Measurements from ENCODE around the gene CCDC197. TPM values are rescaled to one million over a fixed set of nuclear protein-coding genes. Genes with fewer than 3 reads are reported as not detected.

Gene CCDC197
- not detected for total RNA-seq

DNA sequence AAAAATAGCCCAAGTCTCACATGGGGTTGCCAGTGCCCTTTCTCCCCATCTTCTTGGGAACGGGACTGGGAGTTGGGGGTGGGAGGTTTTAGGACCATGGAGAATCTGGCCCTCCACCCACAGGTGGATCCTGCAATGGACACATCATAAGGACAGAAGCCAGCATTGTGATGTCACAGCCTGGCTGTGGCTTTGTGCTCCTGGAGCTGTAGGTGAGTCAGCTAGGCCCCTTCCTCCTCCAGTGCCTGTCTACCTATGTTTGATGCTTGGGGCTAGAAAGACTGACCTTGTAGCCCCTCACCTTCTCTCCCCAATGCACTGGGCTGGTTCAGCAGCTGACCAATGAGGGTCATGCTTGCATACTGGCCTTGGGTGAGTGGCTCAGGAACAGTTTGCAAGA lies at the start of gene CCDC197:
Gene CCDC197, plus strand, starts transcription at position 220 of the 400 bp plus-strand sequence. CDS start 831 bp downstream, outside the sequence.
- no peak for DNase-seq (ENCODE audit: low read depth in 2 of 3, low spot score in 2 of 3)

- no peak for DNase-seq (ENCODE audit: low read depth in 2 of 3, low spot score in 2 of 3)
Measured at GRCh38 chr14:93949511-93950075, 47.5 kb upstream of the CCDC197 start.

DNA sequence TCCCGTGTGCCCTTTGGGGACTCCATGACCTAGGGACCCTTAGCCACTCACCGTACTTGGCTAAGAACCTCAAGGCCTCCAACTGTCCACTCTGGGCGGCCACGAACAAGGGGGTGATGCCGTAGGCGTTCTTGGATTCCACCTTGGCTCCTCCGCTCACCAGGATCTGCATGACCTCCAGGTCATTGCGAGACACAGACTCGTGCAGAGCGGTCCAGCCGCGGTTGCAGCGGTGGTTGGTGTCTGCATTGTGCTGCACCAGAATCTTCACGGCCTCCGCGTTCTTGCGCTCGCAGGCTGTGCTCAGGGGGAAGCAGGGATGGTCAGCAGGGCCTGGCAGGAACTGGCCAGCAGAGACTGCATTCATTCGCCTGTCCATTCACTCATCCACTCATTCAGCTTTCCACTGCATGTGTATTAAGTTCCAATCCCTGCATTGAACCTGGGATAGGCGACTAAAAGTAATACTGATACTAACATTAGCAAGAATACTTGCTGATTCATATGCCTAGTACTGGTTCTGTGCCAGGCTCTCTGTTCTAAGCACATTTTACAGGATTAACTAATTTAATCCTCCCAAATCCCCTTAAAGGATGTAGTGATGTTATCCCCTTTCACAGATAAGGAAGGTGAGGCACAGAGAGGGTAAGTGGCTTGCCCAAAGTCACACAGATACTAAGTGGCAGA lies 46.0 kb upstream of the CCDC197 start:
- no peak for DNase-seq (ENCODE audit: low read depth in 2 of 3, low spot score in 2 of 3)

- DNase-seq (ENCODE audit: low read depth in 2 of 3, low spot score in 2 of 3) = no peak
Measured at GRCh38 chr14:93951635-93952540, 45.2 kb upstream of the CCDC197 start.

- no peak for DNase-seq (ENCODE audit: low read depth in 2 of 3, low spot score in 2 of 3)
Measured at GRCh38 chr14:93952829-93953228, 44.3 kb upstream of the CCDC197 start.

DNA sequence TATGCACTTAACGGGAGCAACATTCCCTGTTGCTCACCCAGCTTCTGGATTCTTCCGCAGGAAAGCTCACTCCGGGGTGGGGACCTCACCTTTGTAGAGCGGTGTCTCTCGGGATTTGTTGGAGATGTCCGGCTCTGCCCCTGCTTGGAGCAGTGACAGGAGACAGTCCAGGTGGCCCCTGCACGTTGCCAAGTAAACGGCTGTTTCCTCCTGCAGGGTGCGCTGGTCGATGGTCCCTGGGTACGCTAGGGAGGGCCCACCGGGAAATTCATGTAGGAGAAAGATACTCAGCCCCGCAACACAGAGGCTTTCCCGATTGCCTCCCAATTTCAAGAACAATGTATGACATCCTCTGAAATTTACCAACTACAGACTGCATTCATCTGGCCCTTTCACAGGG lies 43.8 kb upstream of the CCDC197 start:
- DNase-seq (ENCODE audit: low read depth in 2 of 3, low spot score in 2 of 3) = no peak

GRCh38 chr14:93953739-93954515 lies 43.2 kb upstream of the CCDC197 start:
- no peak for DNase-seq (ENCODE audit: low read depth in 2 of 3, low spot score in 2 of 3)

- no peak for DNase-seq (ENCODE audit: low read depth in 2 of 3, low spot score in 2 of 3)
Measured at GRCh38 chr14:93954516-93954830, 42.6 kb upstream of the CCDC197 start.

DNA sequence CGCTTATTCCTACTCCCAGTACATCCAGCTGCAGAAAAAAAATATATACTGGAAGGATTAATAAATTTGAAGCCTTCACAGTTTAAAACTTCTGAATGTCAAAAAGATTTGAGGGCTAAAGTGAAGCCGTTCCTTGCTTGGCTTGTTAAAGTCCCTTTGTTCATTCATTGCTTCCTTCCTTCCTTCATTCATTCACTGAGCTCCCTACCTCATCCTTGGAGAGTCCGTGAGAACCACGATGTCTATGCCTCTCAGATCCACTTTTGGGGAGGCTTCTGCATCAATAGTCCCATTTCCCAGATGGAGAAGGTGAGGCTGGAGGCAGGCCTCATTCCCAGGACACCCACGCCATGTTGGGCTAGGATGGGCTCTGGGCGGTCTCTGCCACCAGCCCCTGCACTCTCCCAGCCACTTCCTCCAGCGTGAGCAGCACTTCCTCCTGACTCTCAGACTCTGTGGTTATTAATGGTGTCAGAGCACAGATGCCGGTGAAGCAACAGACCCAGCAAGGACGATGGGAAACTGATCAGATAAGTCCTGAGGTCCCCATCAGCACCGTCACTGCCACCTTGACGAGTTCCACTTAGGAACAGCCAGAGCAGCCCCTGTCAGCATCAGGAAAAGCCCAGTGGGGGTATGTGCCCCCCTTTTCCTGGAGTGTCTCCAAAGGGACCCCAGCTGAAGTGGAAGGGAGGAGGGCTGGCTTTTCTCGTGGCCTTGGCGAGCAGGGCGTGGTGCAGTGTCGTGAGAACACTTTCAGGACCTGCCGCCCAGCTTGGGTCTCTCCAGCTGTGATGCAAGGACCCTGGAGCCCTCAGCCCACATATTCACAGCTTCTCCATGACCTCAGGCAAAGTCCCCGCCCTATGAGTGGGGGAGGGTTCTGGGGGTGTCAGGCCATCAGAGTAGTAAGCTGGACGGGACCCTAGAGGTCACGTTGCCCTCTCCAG lies 41.9 kb upstream of the CCDC197 start:
- peak in 2 of 3 donors; percentile 72 to 88 for DNase-seq (ENCODE audit: low read depth in 2 of 3, low spot score in 2 of 3)

DNA sequence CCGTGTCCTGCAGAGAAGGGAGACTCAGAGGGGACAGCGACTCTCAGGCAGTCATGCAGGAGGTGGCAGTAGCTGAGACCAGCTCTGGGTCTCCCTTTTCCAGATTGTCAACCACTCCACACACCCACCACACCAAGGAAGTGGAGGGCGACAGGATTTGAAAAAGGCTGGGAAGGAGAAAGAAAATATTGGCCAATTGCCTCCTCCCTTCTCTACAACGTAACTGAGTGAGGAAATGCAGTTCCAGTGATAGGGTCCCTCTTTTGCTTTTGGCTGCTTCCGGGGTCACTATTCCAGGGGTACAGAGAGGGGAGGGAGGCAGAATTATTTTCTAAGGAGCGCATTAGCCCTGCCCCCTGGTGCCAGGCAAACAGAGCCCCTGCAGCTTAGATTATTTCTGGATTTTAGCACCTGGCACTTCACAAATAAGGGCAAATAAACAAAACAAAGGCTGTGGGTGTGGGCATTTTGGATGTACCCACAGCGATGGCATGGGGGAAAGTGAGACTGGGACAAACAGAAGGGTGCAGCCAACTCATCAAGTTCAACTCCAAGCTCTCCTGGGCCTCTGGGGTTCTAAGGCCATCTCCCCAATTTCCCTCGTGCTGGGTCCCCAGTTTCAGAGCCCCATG lies 41.1 kb upstream of the CCDC197 start:
- DNase-seq (ENCODE audit: low read depth in 2 of 3, low spot score in 2 of 3) = no peak

- no peak for DNase-seq (ENCODE audit: low read depth in 2 of 3, low spot score in 2 of 3)
Measured at GRCh38 chr14:93956514-93957332, 40.4 kb upstream of the CCDC197 start.

DNA sequence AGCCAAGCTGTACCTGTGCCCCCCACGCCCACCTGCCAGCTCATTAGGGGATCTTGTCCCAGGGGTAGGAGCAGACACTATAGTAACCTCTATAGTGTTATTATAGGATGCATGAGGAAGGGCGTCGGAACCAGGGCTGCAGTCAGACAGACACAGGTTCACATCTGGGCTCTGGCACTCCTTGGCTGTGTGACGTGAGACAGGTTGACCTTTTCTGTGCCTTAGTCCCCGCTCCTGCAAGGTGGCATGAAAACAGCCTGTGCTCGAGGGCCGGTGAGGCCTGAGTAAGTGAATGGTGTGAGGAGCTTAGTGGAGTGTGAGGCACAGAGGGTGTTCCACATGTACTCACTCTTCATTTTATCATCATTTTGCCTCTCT lies 39.8 kb upstream of the CCDC197 start:
- DNase-seq (ENCODE audit: low read depth in 2 of 3, low spot score in 2 of 3) = no peak

GRCh38 chr14:93957751-93958566 lies 39.1 kb upstream of the CCDC197 start:
- DNase-seq (ENCODE audit: low read depth in 2 of 3, low spot score in 2 of 3) = no peak

GRCh38 chr14:93958567-93959238 lies 38.4 kb upstream of the CCDC197 start:
- DNase-seq (ENCODE audit: low read depth in 2 of 3, low spot score in 2 of 3) = no peak

GRCh38 chr14:93959239-93960107 lies 37.6 kb upstream of the CCDC197 start:
- DNase-seq (ENCODE audit: low read depth in 2 of 3, low spot score in 2 of 3) = peak; percentile 68 to 97 (median 95)

DNA sequence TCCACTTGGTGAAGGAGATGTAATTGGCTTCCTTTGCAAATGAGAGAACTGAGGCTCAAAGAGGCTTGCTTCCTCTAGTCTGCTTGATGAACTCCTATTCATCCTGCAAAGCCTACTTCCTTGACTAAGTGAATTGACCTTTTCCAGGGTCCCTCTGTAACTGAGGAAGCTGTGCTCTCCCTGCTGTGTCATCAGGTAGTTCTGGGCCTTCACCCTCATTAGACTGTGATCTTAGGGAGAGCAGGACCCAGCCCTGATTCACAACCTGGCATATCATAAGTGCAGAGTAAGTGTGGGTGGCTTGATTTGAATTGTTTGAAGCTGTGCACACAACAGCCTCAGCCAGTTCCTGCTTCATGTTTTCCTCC lies 37.0 kb upstream of the CCDC197 start:
- DNase-seq (ENCODE audit: low read depth in 2 of 3, low spot score in 2 of 3) = no peak
